ENCODE results near the gene NUTM1. TPM values are rescaled to one million over a fixed set of nuclear protein-coding genes. Genes with fewer than 3 reads are reported as not detected.

The NUTM1 gene
- total RNA-seq, 3 donors from 2014 or later (not counting 1 experiment from before 2014, with no cell fraction given), result not detected

DNA sequence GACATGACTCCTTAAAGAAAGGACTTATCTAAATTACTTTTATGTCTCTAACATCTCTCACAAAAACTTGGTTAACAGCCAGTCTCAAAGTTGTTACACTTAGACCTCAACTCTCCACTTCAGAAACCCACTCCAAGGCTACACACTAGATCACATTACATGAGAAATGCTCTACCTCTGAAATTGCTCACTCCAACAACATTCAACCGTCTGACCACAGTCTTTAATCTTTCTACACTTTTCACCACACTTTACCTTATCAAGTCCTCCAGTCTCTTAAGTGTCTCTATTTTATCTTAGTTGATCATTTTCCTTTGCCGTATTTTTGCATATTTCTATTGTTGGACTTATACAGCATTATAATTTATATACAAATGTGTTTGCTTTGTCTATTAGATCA lies 11.3 kb upstream of the NUTM1 start:
- Mint-ChIP-seq H3K27me3 (ENCODE audit: low read depth in 2 of 2) (no peaks in the 10 kb centered on the region), H3K9me3 (no peaks in the 10 kb centered on the region), H3K36me3 (no peaks in the 10 kb centered on the region), H3K4me1 (peaks cover 59 to 73% of the 10 kb centered on the region in 2 donors), H3K4me3 (peak overlapping the region; percentile 32), H3K27ac (peak overlapping the region; percentile 54 to 81)
- Histone ChIP-seq H3K27ac (ENCODE audit: low read length) (peak overlapping the region; percentile 46), H3K9me3 (ENCODE audit: control insufficient read depth, insufficient read depth, low read length) (no peaks in the 10 kb centered on the region), H3K4me1 (ENCODE audit: control insufficient read depth, insufficient read depth, low read length) (peaks cover 45% of the 10 kb centered on the region), H3K27me3 (ENCODE audit: control insufficient read depth, insufficient read depth, low read length) (no peaks in the 10 kb centered on the region), H3K4me3 (ENCODE audit: low read length) (peak overlapping the region; percentile 8), H3K36me3 (ENCODE audit: control insufficient read depth, insufficient read depth, low read length) (no peaks in the 10 kb centered on the region)
- WGBS (ENCODE audit: insufficient coverage), result 0% methylated on average over 1 of the region's 2 CpGs
- intact Hi-C loops (cut with micrococcal nuclease), result no loop called here
- peak; percentile 65 to 89 (median 85) for ATAC-seq
- TF ChIP-seq CTCF (IDR thresholded peaks at IDR 0.05), result no peak
- DNase-seq, result peak in 1 of 2 donors; percentile 63

DNA sequence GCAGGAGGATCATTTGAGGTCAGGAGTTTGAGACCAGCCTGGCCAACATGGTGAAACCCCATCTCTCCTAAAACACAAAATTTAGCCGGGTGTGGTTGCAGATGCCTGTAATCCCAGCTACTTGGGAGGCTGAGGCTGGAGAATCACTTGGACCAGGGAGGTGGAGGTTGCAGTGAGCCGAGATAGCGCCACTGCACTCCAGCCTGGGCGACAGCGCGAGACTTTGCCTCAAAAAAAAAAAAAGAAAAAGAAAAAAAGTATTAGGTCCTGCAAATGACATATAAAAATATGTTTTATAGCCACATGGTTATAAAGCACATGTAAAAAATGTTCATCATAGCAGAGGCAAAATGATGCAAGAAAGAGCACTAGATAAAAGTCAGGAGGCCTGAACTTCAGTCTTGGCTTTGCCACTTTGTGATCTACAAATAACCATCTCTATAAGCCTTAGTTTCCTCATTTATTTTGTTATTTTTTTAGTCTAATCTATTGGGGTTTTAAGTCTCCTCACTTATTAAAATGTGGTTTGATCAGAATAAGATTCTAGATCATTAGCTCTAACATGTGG lies 10.5 kb upstream of the NUTM1 start:
- 95% methylated on average over 6 of the region's 6 CpGs for WGBS (ENCODE audit: insufficient coverage)
- no peaks in the 10 kb centered on the region for H3K9me3 ChIP-seq (ENCODE audit: control insufficient read depth, insufficient read depth, low read length)
- peak overlapping the region; percentile 46 for H3K27ac ChIP-seq (ENCODE audit: low read length)
- DNase-seq (no peak), ATAC-seq (no peak)
- no peaks in the 10 kb centered on the region for H3K36me3 ChIP-seq (ENCODE audit: control insufficient read depth, insufficient read depth, low read length)
- peaks cover 45% of the 10 kb centered on the region for H3K4me1 ChIP-seq (ENCODE audit: control insufficient read depth, insufficient read depth, low read length)
- H3K9me3 Mint-ChIP-seq, result no peaks in the 10 kb centered on the region
- peak overlapping the region; percentile 54 to 81 for H3K27ac Mint-ChIP-seq
- H3K36me3 Mint-ChIP-seq, result no peaks in the 10 kb centered on the region
- no peak overlapping the region for H3K4me3 ChIP-seq (ENCODE audit: low read length)
- no peaks in the 10 kb centered on the region for H3K27me3 ChIP-seq (ENCODE audit: control insufficient read depth, insufficient read depth, low read length)
- H3K4me1 Mint-ChIP-seq, result peaks cover 63 to 76% of the 10 kb centered on the region in 2 donors
- H3K27me3 Mint-ChIP-seq (ENCODE audit: low read depth in 2 of 2), result no peaks in the 10 kb centered on the region
- H3K4me3 Mint-ChIP-seq, result peak overlapping the region; percentile 32
- intact Hi-C loops (cut with micrococcal nuclease), result no loop called here
- no peak for TF ChIP-seq CTCF (IDR thresholded peaks at IDR 0.05)

- 40% methylated on average over 2 of the region's 4 CpGs for WGBS (ENCODE audit: insufficient coverage)
- DNase-seq (no peak), ATAC-seq (no peak)
- H3K27ac ChIP-seq (ENCODE audit: low read length), result peak overlapping the region; percentile 74
- intact Hi-C loops (cut with micrococcal nuclease), result loop anchor here (2.0 to 5.0 kb wide), 2 partner anchors 32 to 232 kb away; partner anchors contain the start of genes EMC7, LPCAT4 and PGBD4
- no peaks in the 10 kb centered on the region for H3K9me3 Mint-ChIP-seq
- peak overlapping the region; percentile 92 to 95 for H3K27ac Mint-ChIP-seq
- TF ChIP-seq CTCF (IDR thresholded peaks at IDR 0.05), result no peak
- no peaks in the 10 kb centered on the region for H3K36me3 Mint-ChIP-seq
- H3K4me3 Mint-ChIP-seq, result peak overlapping the region; percentile 97
- H3K4me1 ChIP-seq (ENCODE audit: control insufficient read depth, insufficient read depth, low read length), result peaks cover 47% of the 10 kb centered on the region
- H3K4me3 ChIP-seq (ENCODE audit: low read length), result peak overlapping the region; percentile 79
- no peaks in the 10 kb centered on the region for H3K9me3 ChIP-seq (ENCODE audit: control insufficient read depth, insufficient read depth, low read length)
- H3K27me3 Mint-ChIP-seq (ENCODE audit: low read depth in 2 of 2), result no peaks in the 10 kb centered on the region
- H3K27me3 ChIP-seq (ENCODE audit: control insufficient read depth, insufficient read depth, low read length), result no peaks in the 10 kb centered on the region
- H3K4me1 Mint-ChIP-seq, result peaks cover 58 to 63% of the 10 kb centered on the region in 2 donors
- H3K36me3 ChIP-seq (ENCODE audit: control insufficient read depth, insufficient read depth, low read length), result peaks cover 9% of the 10 kb centered on the region
Observed at GRCh38 chr15:34334672-34335071, 8.4 kb upstream of the NUTM1 start.
